ENCODE data around the gene FRMPD1. TPM values are rescaled to one million over a fixed set of nuclear protein-coding genes. Genes with fewer than 3 reads are reported as not detected.
"Not testable (repeated sequence)": the region's sequence is repeated elsewhere in the genome, so short reads cannot be mapped to it uniquely, and the experiment has no call there.

Gene FRMPD1
- total and polyA plus RNA-seq, 8 donors: 0.03 to 0.31 (median 0.18) TPM; not detected in 2

- peak; percentile 64 to 88 (median 74) for DNase-seq
- no peak for TF ChIP-seq CTCF (IDR thresholded peaks at IDR 0.05)
- H3K27me3 ChIP-seq: no peaks in the 10 kb centered on the region
- peak within 1 kb of the TSS; percentile 63 to 64 for H3K4me3 ChIP-seq
- ATAC-seq: peak; percentile 98
- H3K4me1 ChIP-seq: peaks cover 8 to 15% of the 10 kb centered on the region in 2 donors
- H3K36me3 ChIP-seq: no peaks in the 10 kb centered on the region
- intact Hi-C loops (cut with DNase I): no loop called here
- H3K27ac ChIP-seq: peak within 1 kb of the TSS; percentile 53 to 80
- H3K9me3 ChIP-seq: no peaks in the 10 kb centered on the region
Measured at GRCh38 chr9:37753489-37754190, 102.9 kb downstream of the FRMPD1 start, which contains the start of gene TRMT10B. TSS of gene TRMT10B (plus strand) at chr9:37753805. CDS start at chr9:37761932, 8,127 bp downstream.

GRCh38 chr9:37758747-37759146 is 108.0 kb downstream of the FRMPD1 start:
- no peaks in the 10 kb centered on the region for H3K27me3 ChIP-seq
- H3K4me1 ChIP-seq: peaks cover 8 to 12% of the 10 kb centered on the region in 2 donors
- intact Hi-C loops (cut with DNase I): no loop called here
- no peak overlapping the region for H3K4me3 ChIP-seq
- no peaks in the 10 kb centered on the region for H3K9me3 ChIP-seq
- no peak for TF ChIP-seq CTCF (IDR thresholded peaks at IDR 0.05)
- H3K36me3 ChIP-seq: peaks cover 0 to 10% of the 10 kb centered on the region in 2 donors
- ATAC-seq (no peak), DNase-seq (no peak)
- H3K27ac ChIP-seq: no peak overlapping the region

GRCh38 chr9:37760416-37761161 is 109.8 kb downstream of the FRMPD1 start:
- intact Hi-C loops (cut with DNase I): no loop called here
- TF ChIP-seq CTCF (IDR thresholded peaks at IDR 0.05): no peak
- Histone ChIP-seq H3K36me3 (peaks cover 0 to 22% of the 10 kb centered on the region in 2 donors), H3K27ac (no peak overlapping the region), H3K4me1 (peaks cover 0 to 5% of the 10 kb centered on the region in 2 donors), H3K27me3 (no peaks in the 10 kb centered on the region), H3K9me3 (no peaks in the 10 kb centered on the region), H3K4me3 (no peak overlapping the region)
- DNase-seq: no peak
- peak; percentile 93 for ATAC-seq

- no peaks in the 10 kb centered on the region for H3K9me3 ChIP-seq
- H3K27me3 ChIP-seq: no peaks in the 10 kb centered on the region
- intact Hi-C loops (cut with DNase I): no loop called here
- peak; percentile 47 for ATAC-seq
- no peak for TF ChIP-seq CTCF (IDR thresholded peaks at IDR 0.05)
- H3K36me3 ChIP-seq: peaks cover 0 to 22% of the 10 kb centered on the region in 2 donors
- no peak overlapping the region for H3K27ac ChIP-seq
- DNase-seq: no peak
- no peak overlapping the region for H3K4me3 ChIP-seq
- peaks cover 0 to 5% of the 10 kb centered on the region in 2 donors for H3K4me1 ChIP-seq
Measured at GRCh38 chr9:37761511-37761910, 110.8 kb downstream of the FRMPD1 start.

- H3K4me3 ChIP-seq; DNase-seq; H3K27ac ChIP-seq; intact Hi-C loops (cut with DNase I); ATAC-seq; H3K4me1 ChIP-seq; H3K9me3 ChIP-seq; H3K27me3 ChIP-seq: not testable (repeated sequence)
- peaks cover 0 to 29% of the 10 kb centered on the region in 2 donors for H3K36me3 ChIP-seq
Measured at GRCh38 chr9:37765263-37765662, 114.5 kb downstream of the FRMPD1 start.
